ENCODE results near the gene PACRG. TPM values are rescaled to one million over a fixed set of nuclear protein-coding genes. Genes with fewer than 3 reads are reported as not detected.

PACRG gene
- total RNA-seq, 1 experiment from 2014 or later: 0.44 TPM

GRCh38 chr6:163287626-163288025 is 559.9 kb downstream of the PACRG start (continued):
- TF ChIP-seq, protein P1, sequence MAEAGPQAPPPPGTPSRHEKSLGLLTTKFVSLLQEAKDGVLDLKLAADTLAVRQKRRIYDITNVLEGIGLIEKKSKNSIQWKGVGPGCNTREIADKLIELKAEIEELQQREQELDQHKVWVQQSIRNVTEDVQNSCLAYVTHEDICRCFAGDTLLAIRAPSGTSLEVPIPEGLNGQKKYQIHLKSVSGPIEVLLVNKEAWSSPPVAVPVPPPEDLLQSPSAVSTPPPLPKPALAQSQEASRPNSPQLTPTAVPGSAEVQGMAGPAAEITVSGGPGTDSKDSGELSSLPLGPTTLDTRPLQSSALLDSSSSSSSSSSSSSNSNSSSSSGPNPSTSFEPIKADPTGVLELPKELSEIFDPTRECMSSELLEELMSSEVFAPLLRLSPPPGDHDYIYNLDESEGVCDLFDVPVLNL (CRISPR knock-in tag; IDR thresholded peaks at IDR 0.05; ENCODE audit: borderline replicate concordance, low read depth): no peak
- TF ChIP-seq, protein P2, sequence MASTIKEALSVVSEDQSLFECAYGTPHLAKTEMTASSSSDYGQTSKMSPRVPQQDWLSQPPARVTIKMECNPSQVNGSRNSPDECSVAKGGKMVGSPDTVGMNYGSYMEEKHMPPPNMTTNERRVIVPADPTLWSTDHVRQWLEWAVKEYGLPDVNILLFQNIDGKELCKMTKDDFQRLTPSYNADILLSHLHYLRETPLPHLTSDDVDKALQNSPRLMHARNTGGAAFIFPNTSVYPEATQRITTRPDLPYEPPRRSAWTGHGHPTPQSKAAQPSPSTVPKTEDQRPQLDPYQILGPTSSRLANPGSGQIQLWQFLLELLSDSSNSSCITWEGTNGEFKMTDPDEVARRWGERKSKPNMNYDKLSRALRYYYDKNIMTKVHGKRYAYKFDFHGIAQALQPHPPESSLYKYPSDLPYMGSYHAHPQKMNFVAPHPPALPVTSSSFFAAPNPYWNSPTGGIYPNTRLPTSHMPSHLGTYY (CRISPR knock-in tag; IDR thresholded peaks at IDR 0.05): no peak
- TF ChIP-seq SMAD4 (CRISPR knock-in tag; IDR thresholded peaks at IDR 0.05) (no peak), ZSCAN18 (CRISPR knock-in tag; IDR thresholded peaks at IDR 0.05) (no peak), TEAD1 (CRISPR knock-in tag; IDR thresholded peaks at IDR 0.05) (no peak), ELF4 (CRISPR knock-in tag; IDR thresholded peaks at IDR 0.05; ENCODE audit: low read depth) (no peak), ZNF317 (CRISPR knock-in tag; IDR thresholded peaks at IDR 0.05; ENCODE audit: borderline replicate concordance, low read depth) (no peak)
- TF ChIP-seq, protein P3, sequence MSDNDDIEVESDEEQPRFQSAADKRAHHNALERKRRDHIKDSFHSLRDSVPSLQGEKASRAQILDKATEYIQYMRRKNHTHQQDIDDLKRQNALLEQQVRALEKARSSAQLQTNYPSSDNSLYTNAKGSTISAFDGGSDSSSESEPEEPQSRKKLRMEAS (CRISPR knock-in tag; IDR thresholded peaks at IDR 0.05): no peak
- TF ChIP-seq, protein P4, sequence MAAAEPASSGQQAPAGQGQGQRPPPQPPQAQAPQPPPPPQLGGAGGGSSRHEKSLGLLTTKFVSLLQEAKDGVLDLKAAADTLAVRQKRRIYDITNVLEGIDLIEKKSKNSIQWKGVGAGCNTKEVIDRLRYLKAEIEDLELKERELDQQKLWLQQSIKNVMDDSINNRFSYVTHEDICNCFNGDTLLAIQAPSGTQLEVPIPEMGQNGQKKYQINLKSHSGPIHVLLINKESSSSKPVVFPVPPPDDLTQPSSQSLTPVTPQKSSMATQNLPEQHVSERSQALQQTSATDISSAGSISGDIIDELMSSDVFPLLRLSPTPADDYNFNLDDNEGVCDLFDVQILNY (CRISPR knock-in tag; IDR thresholded peaks at IDR 0.05): no peak
- TF ChIP-seq, protein P5, sequence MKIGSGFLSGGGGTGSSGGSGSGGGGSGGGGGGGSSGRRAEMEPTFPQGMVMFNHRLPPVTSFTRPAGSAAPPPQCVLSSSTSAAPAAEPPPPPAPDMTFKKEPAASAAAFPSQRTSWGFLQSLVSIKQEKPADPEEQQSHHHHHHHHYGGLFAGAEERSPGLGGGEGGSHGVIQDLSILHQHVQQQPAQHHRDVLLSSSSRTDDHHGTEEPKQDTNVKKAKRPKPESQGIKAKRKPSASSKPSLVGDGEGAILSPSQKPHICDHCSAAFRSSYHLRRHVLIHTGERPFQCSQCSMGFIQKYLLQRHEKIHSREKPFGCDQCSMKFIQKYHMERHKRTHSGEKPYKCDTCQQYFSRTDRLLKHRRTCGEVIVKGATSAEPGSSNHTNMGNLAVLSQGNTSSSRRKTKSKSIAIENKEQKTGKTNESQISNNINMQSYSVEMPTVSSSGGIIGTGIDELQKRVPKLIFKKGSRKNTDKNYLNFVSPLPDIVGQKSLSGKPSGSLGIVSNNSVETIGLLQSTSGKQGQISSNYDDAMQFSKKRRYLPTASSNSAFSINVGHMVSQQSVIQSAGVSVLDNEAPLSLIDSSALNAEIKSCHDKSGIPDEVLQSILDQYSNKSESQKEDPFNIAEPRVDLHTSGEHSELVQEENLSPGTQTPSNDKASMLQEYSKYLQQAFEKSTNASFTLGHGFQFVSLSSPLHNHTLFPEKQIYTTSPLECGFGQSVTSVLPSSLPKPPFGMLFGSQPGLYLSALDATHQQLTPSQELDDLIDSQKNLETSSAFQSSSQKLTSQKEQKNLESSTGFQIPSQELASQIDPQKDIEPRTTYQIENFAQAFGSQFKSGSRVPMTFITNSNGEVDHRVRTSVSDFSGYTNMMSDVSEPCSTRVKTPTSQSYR (CRISPR knock-in tag; IDR thresholded peaks at IDR 0.05): no peak

DNA sequence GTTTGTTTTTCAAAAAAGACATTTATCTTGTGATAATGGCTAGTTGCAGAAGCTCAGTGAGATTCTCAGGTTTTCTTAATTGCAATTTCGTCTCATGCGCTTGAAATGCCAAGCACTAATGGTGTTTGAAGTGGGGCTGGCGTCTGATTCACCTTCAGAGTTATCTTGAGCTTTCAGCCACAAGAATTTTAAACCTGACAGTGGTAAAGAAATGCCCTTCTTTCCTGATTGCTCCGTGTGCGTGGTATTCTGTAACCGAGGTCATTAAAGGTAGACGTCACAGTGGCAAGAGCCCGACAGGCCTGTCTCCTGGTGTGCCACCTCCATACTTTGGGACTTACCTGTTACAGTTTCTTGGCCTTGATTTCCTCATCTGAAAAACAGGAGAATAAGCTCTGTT is 560.3 kb downstream of the PACRG start:
- Mint-ChIP-seq H3K4me3 (no peak overlapping the region), H3K4me1 (peaks cover 11% of the 10 kb centered on the region), H3K27ac (no peak overlapping the region), H3K27me3 (ENCODE audit: low read depth) (no peaks in the 10 kb centered on the region), H3K9me3 (peaks cover 2% of the 10 kb centered on the region; the same call in 1 of the 2 replicates), H3K36me3 (no peaks in the 10 kb centered on the region)
- TF ChIP-seq, protein P4 (CRISPR knock-in tag; IDR thresholded peaks at IDR 0.05): no peak
- TF ChIP-seq CREB1 (CRISPR knock-in tag; IDR thresholded peaks at IDR 0.05) (no peak), GABPB1 (CRISPR knock-in tag; IDR thresholded peaks at IDR 0.05) (no peak), MYBL2 (CRISPR knock-in tag; IDR thresholded peaks at IDR 0.05) (no peak), EMX1 (CRISPR knock-in tag; IDR thresholded peaks at IDR 0.05) (no peak), TEAD4 (CRISPR knock-in tag; IDR thresholded peaks at IDR 0.05) (no peak)
- no peak for DNase-seq (ENCODE audit: low spot score)
- ATAC-seq: no peak
- ChIA-PET POLR2A (no interaction called here), CTCF (no interaction called here)

DNA sequence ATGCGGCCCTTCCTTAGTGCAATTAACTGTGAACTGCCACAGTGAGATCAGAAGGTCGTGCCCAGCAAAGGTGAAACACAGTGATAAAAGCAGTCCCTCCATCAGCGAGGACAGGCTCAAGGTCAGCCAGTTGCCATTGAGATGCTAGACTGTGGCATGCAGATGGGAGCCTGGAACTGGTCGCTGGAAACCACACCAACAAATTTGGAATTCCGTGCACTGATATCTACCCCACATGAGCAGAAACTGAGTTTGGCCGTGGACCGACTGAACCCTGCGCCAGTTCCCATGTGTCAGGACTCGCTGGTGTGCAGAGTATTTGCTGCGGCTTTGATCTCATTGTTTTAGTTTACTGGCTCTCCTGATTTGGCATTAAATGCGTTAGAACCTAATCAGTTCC is 561.1 kb downstream of the PACRG start:
- no peaks in the 10 kb centered on the region for H3K27me3 Mint-ChIP-seq (ENCODE audit: low read depth)
- peaks cover 11% of the 10 kb centered on the region for H3K4me1 Mint-ChIP-seq
- ChIA-PET CTCF (no interaction called here), POLR2A (no interaction called here)
- DNase-seq (ENCODE audit: low spot score): no peak
- H3K36me3 Mint-ChIP-seq: no peaks in the 10 kb centered on the region
- ATAC-seq: no peak
- H3K9me3 Mint-ChIP-seq: no peaks in the 10 kb centered on the region
- H3K27ac Mint-ChIP-seq: no peak overlapping the region
- no peak for TF ChIP-seq CREB1 (CRISPR knock-in tag; IDR thresholded peaks at IDR 0.05)
- no peak overlapping the region for H3K4me3 Mint-ChIP-seq
